HCT116 (cell line): ENCODE results near the gene CD34. TPM values are rescaled to one million over a fixed set of nuclear protein-coding genes. Genes with fewer than 3 reads are reported as not detected.

ENCODE experiments used
- ATAC-seq: fragments of 200-7000 bp; cut with Tn5 transposase; 2 replicates; pipeline ENCODE4 v1.9.1; 2020; ENCODE audit warnings: mild to moderate bottlenecking, moderate library complexity
- BruUV-seq: library from RNA; stranded (reverse); fragments of 400-500 nt; replicated peaks from 2 replicates; lab custom pipeline; 2021; lab: Mats Ljungman, UMichigan
- CTCF ChIA-PET: fragments of 300-600 bp; sonication (Branson Sonifier 250); formaldehyde crosslinking; loops from one replicate; lab custom pipeline; 2021; ENCODE audit warnings: antibody characterized with exemption; lab: Charles Lee
- POLR2A ChIA-PET: fragments of 300-600, 350-600 bp; sonication (Branson Sonifier 250); formaldehyde crosslinking; loops from one replicate; lab custom pipeline; 2021; ENCODE audit warnings: antibody characterized with exemption; lab: Charles Lee
- RAD21 ChIA-PET, 2 experiments: fragments of 300-600 bp; sonication (Branson Sonifier 250); formaldehyde crosslinking; loops; one replicate each; lab custom pipeline; 2023; ENCODE audit warnings: low total read pairs in 2 of 2; ENCODE audit not compliant: uncharacterized antibody in 2 of 2, unreplicated experiment in 2 of 2, low non-redundant PET in 1 of 2; lab: Charles Lee
- DNase-seq: peaks from one replicate; pipeline ENCODE4 v3.0.0-alpha.2; 2010; ENCODE audit warnings: low read depth, low spot score
- H2AFZ ChIP-seq: fragments of 200-600 bp; shearing (Covaris generic), sonication (generic); 2 replicates; pipeline ENCODE4 v1.6.1; 2017; ENCODE audit warnings: low read depth, mixed run types, mixed read lengths, antibody characterized with exemption, low read length; ENCODE audit not compliant: poor library complexity, severe bottlenecking
- H3K27ac ChIP-seq: 2 replicates; pipeline ENCODE4 v1.5.1; 2012; ENCODE audit warnings: low read depth, low read length
- H3K27me3 ChIP-seq: fragments of 200-600 bp; sonication (generic); 2 replicates; pipeline ENCODE4 v1.6.1; 2016; ENCODE audit warnings: mixed run types, low read length, mixed read lengths; ENCODE audit not compliant: insufficient read depth
- H3K36me3 ChIP-seq, 2 experiments: fragments of 200-500 bp in 1 of 2; fragments of 200-600 bp in 1 of 2; sonication (Bioruptor generic) in 1 of 2; sonication (generic) in 1 of 2; 2 replicates each; pipeline versions ENCODE4 v1.5.1 to v1.6.1; 2014 to 2016; ENCODE audit warnings: low read length in 2 of 2, inconsistent platforms in 1 of 2, mixed read lengths in 1 of 2, mixed run types in 1 of 2; ENCODE audit not compliant: insufficient read depth in 2 of 2, control insufficient read depth in 1 of 2
- H3K4me1 ChIP-seq, 2 experiments: fragments of 200-600 bp in 1 of 2; sonication (generic) in 1 of 2; 2 replicates each; pipeline versions ENCODE4 v1.5.1 to v1.6.1; 2012 to 2017; ENCODE audit warnings: low read length in 2 of 2, inconsistent platforms in 1 of 2, mild to moderate bottlenecking in 1 of 2, mixed read lengths in 1 of 2, mixed run types in 1 of 2, moderate library complexity in 1 of 2; ENCODE audit not compliant: insufficient read depth in 2 of 2, control insufficient read depth in 1 of 2
- H3K4me2 ChIP-seq: fragments of 200-600 bp; sonication (generic); 2 replicates; pipeline ENCODE4 v1.6.1; 2017; ENCODE audit warnings: mixed run types, low read length, mixed read lengths
- H3K4me3 ChIP-seq, 2 experiments: fragments of 200-600 bp in 1 of 2; sonication (generic) in 1 of 2; replicated peaks in 1 of 2; 2 replicates each; pipeline ENCODE4 v1.5.1; 2011 to 2016; ENCODE audit warnings: low read length in 2 of 2, control low read depth in 1 of 2, low read depth in 1 of 2, mild to moderate bottlenecking in 1 of 2, mixed read lengths in 1 of 2, mixed run types in 1 of 2
- H3K79me2 ChIP-seq: fragments of 200-600 bp; sonication (generic); 2 replicates; pipeline ENCODE4 v1.6.1; 2017; ENCODE audit warnings: mild to moderate bottlenecking, mixed run types, low read length, moderate library complexity, mixed read lengths; ENCODE audit not compliant: insufficient read depth
- H3K9ac ChIP-seq: fragments of 200-600 bp; sonication (generic); 2 replicates; pipeline ENCODE4 v1.6.1; 2016; ENCODE audit warnings: low read length, mixed read lengths
- H3K9me2 ChIP-seq: fragments of 200-600 bp; sonication (generic), shearing (Covaris generic); 2 replicates; pipeline ENCODE4 v1.6.1; 2017; ENCODE audit warnings: mixed run types, mild to moderate bottlenecking, moderate library complexity; ENCODE audit not compliant: insufficient read depth
- H3K9me3 ChIP-seq, 2 experiments: fragments of 200-500 bp in 1 of 2; fragments of 200-600 bp in 1 of 2; sonication (Bioruptor generic) in 1 of 2; sonication (generic) in 1 of 2; 2 replicates each; pipeline ENCODE4 v1.6.1; 2014 to 2017; ENCODE audit warnings: low read length in 2 of 2, mixed read lengths in 2 of 2, inconsistent platforms in 1 of 2, low read depth in 1 of 2, mild to moderate bottlenecking in 1 of 2, mixed run types in 1 of 2, moderate library complexity in 1 of 2; ENCODE audit not compliant: control insufficient read depth in 1 of 2, insufficient read depth in 1 of 2
- H4K20me1 ChIP-seq: fragments of 200-600 bp; sonication (generic), shearing (Covaris generic); 2 replicates; pipeline ENCODE4 v1.6.1; 2017; ENCODE audit warnings: mixed run types, mild to moderate bottlenecking, moderate library complexity; ENCODE audit not compliant: insufficient read depth
- EZH2 ChIP-seq: fragments of 200-600 bp; sonication (generic); IDR thresholded peaks from 2 replicates; pipeline ENCODE4 v1.6.1; 2017; ENCODE audit warnings: antibody characterized with exemption, mixed run types
- RAD21 ChIP-seq: IDR thresholded peaks from 2 replicates; pipeline ENCODE4 v1.6.1; 2012; ENCODE audit warnings: low read depth, mild to moderate bottlenecking
- intact Hi-C: fragments of 100-400 bp; cut with micrococcal nuclease; formaldehyde crosslinking; loops from 2 replicates; pipeline ENCODE4 v1.10.0; 2022
- total RNA-seq: library from RNA; stranded (reverse); gene quantifications from one replicate; pipeline ENCODE4 v1.2.1, GENCODE V29; 2021; ENCODE audit not compliant: unreplicated experiment
- TF ChIP-seq, protein P1 (sequence below), 3 experiments: fragments of 200-600 bp in 1 of 3; sonication (generic) in 1 of 3; IDR thresholded peaks in 2 of 3; conservative IDR thresholded peaks in 1 of 3; 2 replicates each; pipeline ENCODE4 v1.5.1; 2012 to 2017; ENCODE audit warnings: low read depth in 2 of 3, low read length in 2 of 3, antibody characterized with exemption in 1 of 3, borderline replicate concordance in 1 of 3, control low read depth in 1 of 3, mild to moderate bottlenecking in 1 of 3, mixed read lengths in 1 of 3, mixed run types in 1 of 3, moderate library complexity in 1 of 3; ENCODE audit not compliant: insufficient read depth in 1 of 3
- TF ChIP-seq, protein P2 (sequence below): IDR thresholded peaks from 2 replicates; pipeline ENCODE4 v1.6.1; 2012; ENCODE audit warnings: low read depth

Gene CD34
- total RNA-seq, 1 experiment from 2014 or later, result 0.07 TPM

GRCh38 chr1:207897188-207897587, 13.7 kb downstream of the CD34 start:
- H3K9me2 ChIP-seq, result no peaks in the 10 kb centered on the region
- RAD21 ChIA-PET, result interaction anchor here in 1 of 2 experiments (1.5 kb wide), 1 partner anchor 12 kb away, joined by 3 read pairs; no protein-coding TSS in a partner anchor
- no peaks in the 10 kb centered on the region for H3K9me3 ChIP-seq
- no TSS peak for BruUV-seq
- H3K9ac ChIP-seq, result no peak overlapping the region
- DNase-seq (no peak), ATAC-seq (0 out of 2 replicates have a peak, but pooled peaks have one; percentile 34)
- POLR2A ChIA-PET, result no interaction called here
- H3K79me2 ChIP-seq, result no peaks in the 10 kb centered on the region
- H3K27me3 ChIP-seq, result no peaks in the 10 kb centered on the region
- CTCF ChIA-PET, result interaction anchor here (0.8 to 5.7 kb wide), 5 partner anchors 12 to 101 kb away, joined by 3 to 69 read pairs (median 6); no protein-coding TSS in a partner anchor
- no peaks in the 10 kb centered on the region for H3K4me1 ChIP-seq
- no peaks in the 10 kb centered on the region for H4K20me1 ChIP-seq
- H3K4me2 ChIP-seq, result no peak overlapping the region
- no peak overlapping the region for H3K4me3 ChIP-seq
- no peak overlapping the region for H3K27ac ChIP-seq
- no peak for TF ChIP-seq EZH2
- peak; percentile 60 for TF ChIP-seq RAD21
- TF ChIP-seq, protein P1, sequence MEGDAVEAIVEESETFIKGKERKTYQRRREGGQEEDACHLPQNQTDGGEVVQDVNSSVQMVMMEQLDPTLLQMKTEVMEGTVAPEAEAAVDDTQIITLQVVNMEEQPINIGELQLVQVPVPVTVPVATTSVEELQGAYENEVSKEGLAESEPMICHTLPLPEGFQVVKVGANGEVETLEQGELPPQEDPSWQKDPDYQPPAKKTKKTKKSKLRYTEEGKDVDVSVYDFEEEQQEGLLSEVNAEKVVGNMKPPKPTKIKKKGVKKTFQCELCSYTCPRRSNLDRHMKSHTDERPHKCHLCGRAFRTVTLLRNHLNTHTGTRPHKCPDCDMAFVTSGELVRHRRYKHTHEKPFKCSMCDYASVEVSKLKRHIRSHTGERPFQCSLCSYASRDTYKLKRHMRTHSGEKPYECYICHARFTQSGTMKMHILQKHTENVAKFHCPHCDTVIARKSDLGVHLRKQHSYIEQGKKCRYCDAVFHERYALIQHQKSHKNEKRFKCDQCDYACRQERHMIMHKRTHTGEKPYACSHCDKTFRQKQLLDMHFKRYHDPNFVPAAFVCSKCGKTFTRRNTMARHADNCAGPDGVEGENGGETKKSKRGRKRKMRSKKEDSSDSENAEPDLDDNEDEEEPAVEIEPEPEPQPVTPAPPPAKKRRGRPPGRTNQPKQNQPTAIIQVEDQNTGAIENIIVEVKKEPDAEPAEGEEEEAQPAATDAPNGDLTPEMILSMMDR (IDR thresholded peaks at IDR 0.05 in 2 of 3, conservative IDR thresholded peaks at IDR 0.05 in 1 of 3; ENCODE audit: borderline replicate concordance in 1 of 3, insufficient read depth in 1 of 3, low read depth in 2 of 3, low read length in 2 of 3), result peak; percentile 17 to 56 (median 23); a peak in 3 of 6 replicates
- TF ChIP-seq, protein P2, sequence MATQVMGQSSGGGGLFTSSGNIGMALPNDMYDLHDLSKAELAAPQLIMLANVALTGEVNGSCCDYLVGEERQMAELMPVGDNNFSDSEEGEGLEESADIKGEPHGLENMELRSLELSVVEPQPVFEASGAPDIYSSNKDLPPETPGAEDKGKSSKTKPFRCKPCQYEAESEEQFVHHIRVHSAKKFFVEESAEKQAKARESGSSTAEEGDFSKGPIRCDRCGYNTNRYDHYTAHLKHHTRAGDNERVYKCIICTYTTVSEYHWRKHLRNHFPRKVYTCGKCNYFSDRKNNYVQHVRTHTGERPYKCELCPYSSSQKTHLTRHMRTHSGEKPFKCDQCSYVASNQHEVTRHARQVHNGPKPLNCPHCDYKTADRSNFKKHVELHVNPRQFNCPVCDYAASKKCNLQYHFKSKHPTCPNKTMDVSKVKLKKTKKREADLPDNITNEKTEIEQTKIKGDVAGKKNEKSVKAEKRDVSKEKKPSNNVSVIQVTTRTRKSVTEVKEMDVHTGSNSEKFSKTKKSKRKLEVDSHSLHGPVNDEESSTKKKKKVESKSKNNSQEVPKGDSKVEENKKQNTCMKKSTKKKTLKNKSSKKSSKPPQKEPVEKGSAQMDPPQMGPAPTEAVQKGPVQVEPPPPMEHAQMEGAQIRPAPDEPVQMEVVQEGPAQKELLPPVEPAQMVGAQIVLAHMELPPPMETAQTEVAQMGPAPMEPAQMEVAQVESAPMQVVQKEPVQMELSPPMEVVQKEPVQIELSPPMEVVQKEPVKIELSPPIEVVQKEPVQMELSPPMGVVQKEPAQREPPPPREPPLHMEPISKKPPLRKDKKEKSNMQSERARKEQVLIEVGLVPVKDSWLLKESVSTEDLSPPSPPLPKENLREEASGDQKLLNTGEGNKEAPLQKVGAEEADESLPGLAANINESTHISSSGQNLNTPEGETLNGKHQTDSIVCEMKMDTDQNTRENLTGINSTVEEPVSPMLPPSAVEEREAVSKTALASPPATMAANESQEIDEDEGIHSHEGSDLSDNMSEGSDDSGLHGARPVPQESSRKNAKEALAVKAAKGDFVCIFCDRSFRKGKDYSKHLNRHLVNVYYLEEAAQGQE, result no peak
- H2AFZ ChIP-seq, result no peak overlapping the region
- H3K36me3 ChIP-seq, result no peaks in the 10 kb centered on the region
- intact Hi-C loops, result loop anchor here (1.0 kb wide), 1 partner anchor 66 kb away; no protein-coding TSS in a partner anchor
